ENCODE measurements around the gene ST3GAL4. TPM values are rescaled to one million over a fixed set of nuclear protein-coding genes. Genes with fewer than 3 reads are reported as not detected.
A peak's percentile ranks its signal among the peaks of the same experiment; 100 is the strongest.

Gene ST3GAL4
- total RNA-seq, 1 donor from 2014 or later = 36.5 TPM

- no peak for DNase-seq
- intact Hi-C loops (cut with DNase I) = no loop called here
- ATAC-seq (ENCODE audit: poor library complexity) = no peak
Measured at GRCh38 chr11:126409620-126409985, 54.1 kb downstream of the ST3GAL4 start.

DNA sequence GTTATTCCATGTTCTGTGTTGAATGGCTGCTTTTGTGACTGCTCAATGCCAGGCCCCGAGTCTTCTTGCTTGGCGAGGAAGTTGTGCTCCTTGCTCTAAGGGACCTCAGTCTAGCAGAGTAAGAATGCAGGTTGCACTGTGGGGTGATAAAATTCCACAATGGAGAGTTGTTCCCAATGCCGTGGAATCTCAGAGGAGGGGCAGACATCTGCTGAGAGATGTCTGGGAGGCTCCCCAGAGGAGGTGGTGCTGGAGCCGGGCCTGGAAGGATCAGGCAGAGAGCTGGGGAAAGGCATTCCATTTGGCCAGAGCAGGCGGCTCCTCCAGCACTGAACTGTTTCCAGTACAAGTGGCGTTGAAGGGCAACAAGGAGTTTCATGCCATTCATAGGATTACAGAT lies 55.2 kb downstream of the ST3GAL4 start:
- peak; percentile 85 for DNase-seq
- peak; percentile 70 for ATAC-seq (ENCODE audit: poor library complexity)
- intact Hi-C loops (cut with DNase I) = no loop called here

- ATAC-seq (ENCODE audit: poor library complexity) (peak; percentile 26), DNase-seq (peak; percentile 77)
- intact Hi-C loops (cut with DNase I) = no loop called here
Measured at GRCh38 chr11:126411971-126412381, 56.5 kb downstream of the ST3GAL4 start.

GRCh38 chr11:126413426-126413825 lies 57.9 kb downstream of the ST3GAL4 start:
- ATAC-seq (ENCODE audit: poor library complexity) (no peak), DNase-seq (no peak)
- intact Hi-C loops (cut with DNase I) = no loop called here

GRCh38 chr11:126413843-126414405 lies 58.4 kb downstream of the ST3GAL4 start:
- intact Hi-C loops (cut with DNase I) = no loop called here
- DNase-seq (no peak), ATAC-seq (ENCODE audit: poor library complexity) (no peak)

- intact Hi-C loops (cut with DNase I) = loop anchor here (5.0 kb wide), 2 partner anchors 57 to 202 kb away; partner anchors contain the start of genes FAM118B, RPUSD4 and ST3GAL4
- no peak for DNase-seq
- ATAC-seq (ENCODE audit: poor library complexity) = no peak
Measured at GRCh38 chr11:126414615-126415014, 59.1 kb downstream of the ST3GAL4 start.

GRCh38 chr11:126415128-126415527 lies 59.6 kb downstream of the ST3GAL4 start:
- peak; percentile 45 for ATAC-seq (ENCODE audit: poor library complexity)
- DNase-seq = peak; percentile 91
- intact Hi-C loops (cut with DNase I) = loop anchor here (5.0 kb wide), 2 partner anchors 58 to 203 kb away; partner anchors contain the start of genes FAM118B, RPUSD4 and ST3GAL4

GRCh38 chr11:126415669-126416420 lies 60.4 kb downstream of the ST3GAL4 start:
- intact Hi-C loops (cut with DNase I) = loop anchor here (5.0 kb wide), 2 partner anchors 59 to 204 kb away; partner anchors contain the start of genes FAM118B, RPUSD4 and ST3GAL4
- ATAC-seq (ENCODE audit: poor library complexity) = peak; percentile 62
- peak; percentile 93 for DNase-seq

- ATAC-seq (ENCODE audit: poor library complexity) (peak; percentile 83), DNase-seq (peak; percentile 96)
- intact Hi-C loops (cut with DNase I) = loop anchor here (5.0 kb wide), 2 partner anchors 59 to 204 kb away; partner anchors contain the start of genes FAM118B, RPUSD4 and ST3GAL4
Measured at GRCh38 chr11:126416542-126417090, 61.1 kb downstream of the ST3GAL4 start.

DNA sequence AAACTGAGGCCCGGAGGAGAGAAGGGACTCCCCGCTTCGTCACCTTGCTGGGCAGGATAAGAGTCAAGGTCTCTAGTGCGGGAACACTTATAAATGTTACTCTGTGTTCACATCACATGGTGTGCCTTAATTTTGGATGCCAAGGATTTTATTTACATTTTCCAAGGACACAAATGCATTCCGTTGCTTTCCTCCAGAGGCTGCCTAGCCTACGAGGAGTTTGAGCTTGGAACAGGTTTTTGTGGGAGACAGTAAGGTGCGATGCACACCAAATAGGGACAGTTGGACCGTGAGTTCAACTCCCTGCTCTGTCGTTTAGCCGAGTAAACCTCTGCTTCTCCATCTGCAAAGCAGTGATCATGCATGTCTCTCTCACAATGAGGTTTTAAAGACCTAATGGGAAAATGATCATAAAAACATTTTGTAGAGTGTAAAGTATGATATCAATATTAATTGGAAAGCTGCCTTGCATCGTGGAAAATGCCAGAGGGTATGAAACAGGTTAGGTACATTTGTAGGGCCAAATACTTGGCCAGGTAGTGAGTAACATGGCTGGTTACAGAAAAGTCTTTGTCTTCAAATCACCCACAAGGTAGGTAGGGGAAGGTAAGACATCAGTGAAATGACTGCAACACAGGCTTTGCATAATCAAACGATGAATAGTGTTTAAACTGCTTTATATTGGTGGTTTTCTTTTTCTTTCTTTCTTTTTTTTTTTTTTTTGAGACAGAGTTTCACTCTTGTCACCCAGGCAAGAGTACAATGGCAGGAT lies 61.8 kb downstream of the ST3GAL4 start:
- DNase-seq (no peak), ATAC-seq (ENCODE audit: poor library complexity) (no peak)
- intact Hi-C loops (cut with DNase I) = loop anchor here (5.0 kb wide), 2 partner anchors 60 to 205 kb away; partner anchors contain the start of genes FAM118B, RPUSD4 and ST3GAL4

GRCh38 chr11:126418887-126419286 lies 63.4 kb downstream of the ST3GAL4 start:
- ATAC-seq (ENCODE audit: poor library complexity) (no peak), DNase-seq (no peak)
- intact Hi-C loops (cut with DNase I) = loop anchor here (5.0 kb wide), 2 partner anchors 62 to 207 kb away; partner anchors contain the start of genes FAM118B, RPUSD4 and ST3GAL4

GRCh38 chr11:126419801-126420697 lies 64.6 kb downstream of the ST3GAL4 start:
- ATAC-seq (ENCODE audit: poor library complexity) (no peak), DNase-seq (no peak)
- intact Hi-C loops (cut with DNase I) = loop anchor here (5.0 to 10.0 kb wide), 3 partner anchors 63 to 208 kb away; partner anchors contain the start of genes FAM118B, RPUSD4 and ST3GAL4

DNA sequence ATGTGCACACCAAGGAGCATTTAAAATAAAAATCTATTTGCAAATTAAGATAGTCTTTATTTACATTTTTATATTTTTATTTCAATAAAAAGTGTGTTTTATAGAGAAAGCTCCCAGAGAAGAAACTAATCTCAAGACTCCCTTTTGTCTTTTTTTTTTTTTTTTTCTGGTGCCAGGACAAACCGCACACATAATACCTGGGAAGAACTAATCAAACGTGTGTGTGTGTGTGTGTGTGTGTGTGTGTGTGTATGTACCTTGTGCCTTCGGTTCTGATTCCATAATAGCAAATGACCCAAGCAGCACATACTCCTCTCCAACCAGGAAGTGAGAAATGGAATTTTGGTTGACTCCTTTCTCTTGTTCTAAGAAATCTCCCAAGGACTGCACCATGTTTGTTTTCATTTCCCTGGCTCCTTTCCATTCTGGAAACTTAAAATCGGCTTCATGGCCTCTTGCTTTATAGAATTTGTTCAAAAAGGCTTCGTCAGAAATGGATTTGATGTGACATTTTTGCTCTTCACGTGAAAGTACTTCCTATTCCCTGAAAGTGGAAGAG lies 65.3 kb downstream of the ST3GAL4 start:
- intact Hi-C loops (cut with DNase I) = loop anchor here (10.0 kb wide), 1 partner anchor 64 kb away; no protein-coding TSS in a partner anchor
- ATAC-seq (ENCODE audit: poor library complexity) (no peak), DNase-seq (no peak)

GRCh38 chr11:126421271-126421671 lies 65.8 kb downstream of the ST3GAL4 start:
- peak; percentile 64 for DNase-seq
- intact Hi-C loops (cut with DNase I) = loop anchor here (10.0 kb wide), 1 partner anchor 64 kb away; no protein-coding TSS in a partner anchor

DNA sequence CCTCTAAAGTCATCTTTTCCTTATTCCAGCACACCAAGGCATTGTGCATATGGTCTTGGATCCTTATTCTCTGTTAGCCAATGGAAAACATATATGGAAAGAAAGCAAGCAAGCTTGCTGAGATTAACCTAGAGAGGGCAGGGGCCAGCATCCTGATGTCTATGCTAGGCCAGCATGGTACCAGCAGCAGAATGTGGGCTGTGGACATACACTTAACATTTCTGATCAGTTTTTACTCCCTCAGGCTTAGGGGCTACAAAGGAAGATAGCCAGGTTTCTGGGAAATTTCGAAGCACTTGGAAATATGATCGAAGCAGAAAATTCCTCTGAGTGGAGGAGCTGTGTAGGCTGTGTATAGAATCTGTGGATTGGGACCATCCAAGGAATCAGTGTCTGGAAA lies 67.0 kb downstream of the ST3GAL4 start:
- intact Hi-C loops (cut with DNase I) = loop anchor here (10.0 kb wide), 1 partner anchor 62 kb away; no protein-coding TSS in a partner anchor
- no peak for DNase-seq
- no peak for ATAC-seq (ENCODE audit: poor library complexity)

More at GRCh38 chr11:126421271-126421671, 65.8 kb downstream of the ST3GAL4 start:
- ATAC-seq (ENCODE audit: poor library complexity) = peak; percentile 51

- DNase-seq = no peak
- intact Hi-C loops (cut with DNase I) = loop anchor here (10.0 kb wide), 1 partner anchor 62 kb away; no protein-coding TSS in a partner anchor
- no peak for ATAC-seq (ENCODE audit: poor library complexity)
Measured at GRCh38 chr11:126423154-126423553, 67.7 kb downstream of the ST3GAL4 start.

DNA sequence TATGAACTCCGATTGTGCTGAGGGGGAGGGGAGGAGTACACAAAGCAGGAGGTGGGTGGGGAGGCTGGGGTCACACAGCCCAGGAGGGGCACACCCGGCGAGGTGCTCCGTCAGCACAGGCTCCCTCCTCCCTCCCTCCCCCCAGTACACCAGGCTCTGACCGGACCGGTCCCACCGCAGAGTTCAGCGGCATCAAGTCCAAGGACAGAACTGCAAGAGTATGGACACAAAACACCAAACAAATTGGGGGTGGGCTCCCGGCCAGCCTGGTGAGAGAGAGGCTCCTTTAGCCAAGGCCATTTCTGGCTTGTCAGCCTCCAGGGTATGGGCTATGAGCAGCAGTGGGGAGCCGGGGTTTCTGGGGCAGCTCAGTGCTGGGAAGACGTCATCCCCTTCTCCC lies 68.3 kb downstream of the ST3GAL4 start:
- no peak for ATAC-seq (ENCODE audit: poor library complexity)
- intact Hi-C loops (cut with DNase I) = loop anchor here (10.0 kb wide), 1 partner anchor 61 kb away; no protein-coding TSS in a partner anchor
- no peak for DNase-seq

Measured in Right ventricle myocardium superior (tissue), 1 donor.